GM12873 (cell line): ENCODE data around the gene FHIT.

ENCODE experiments used
- TF ChIP-seq, protein P1 (sequence below): IDR thresholded peaks from 2 replicates; pipeline ENCODE4 v1.5.1; 2012; ENCODE audit warnings: low read depth, mild to moderate bottlenecking, moderate library complexity, low read length, control low read depth; ENCODE audit not compliant: insufficient read depth; ENCODE audit errors: missing control alignments

Gene FHIT

DNA sequence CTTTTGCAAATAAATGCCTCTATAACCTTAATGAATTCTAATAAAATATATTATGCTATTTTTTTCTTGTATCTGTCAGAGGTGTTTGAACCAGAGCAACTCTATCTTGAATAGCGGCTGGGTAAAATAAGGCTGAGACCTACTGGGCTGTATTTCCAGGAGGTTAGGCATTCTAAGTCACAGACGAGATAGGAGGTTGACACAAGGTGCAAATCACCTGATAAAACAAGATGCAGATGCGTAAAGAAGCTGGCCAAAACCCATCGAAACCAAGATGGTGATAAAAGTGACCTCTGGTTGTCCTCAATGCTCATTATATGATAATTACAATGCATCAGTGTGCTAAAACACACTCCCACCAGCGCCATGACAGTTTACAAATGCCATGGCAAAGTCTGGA, 990.7 kb downstream of the FHIT start:
- TF ChIP-seq, protein P1, sequence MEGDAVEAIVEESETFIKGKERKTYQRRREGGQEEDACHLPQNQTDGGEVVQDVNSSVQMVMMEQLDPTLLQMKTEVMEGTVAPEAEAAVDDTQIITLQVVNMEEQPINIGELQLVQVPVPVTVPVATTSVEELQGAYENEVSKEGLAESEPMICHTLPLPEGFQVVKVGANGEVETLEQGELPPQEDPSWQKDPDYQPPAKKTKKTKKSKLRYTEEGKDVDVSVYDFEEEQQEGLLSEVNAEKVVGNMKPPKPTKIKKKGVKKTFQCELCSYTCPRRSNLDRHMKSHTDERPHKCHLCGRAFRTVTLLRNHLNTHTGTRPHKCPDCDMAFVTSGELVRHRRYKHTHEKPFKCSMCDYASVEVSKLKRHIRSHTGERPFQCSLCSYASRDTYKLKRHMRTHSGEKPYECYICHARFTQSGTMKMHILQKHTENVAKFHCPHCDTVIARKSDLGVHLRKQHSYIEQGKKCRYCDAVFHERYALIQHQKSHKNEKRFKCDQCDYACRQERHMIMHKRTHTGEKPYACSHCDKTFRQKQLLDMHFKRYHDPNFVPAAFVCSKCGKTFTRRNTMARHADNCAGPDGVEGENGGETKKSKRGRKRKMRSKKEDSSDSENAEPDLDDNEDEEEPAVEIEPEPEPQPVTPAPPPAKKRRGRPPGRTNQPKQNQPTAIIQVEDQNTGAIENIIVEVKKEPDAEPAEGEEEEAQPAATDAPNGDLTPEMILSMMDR, result no peak

DNA sequence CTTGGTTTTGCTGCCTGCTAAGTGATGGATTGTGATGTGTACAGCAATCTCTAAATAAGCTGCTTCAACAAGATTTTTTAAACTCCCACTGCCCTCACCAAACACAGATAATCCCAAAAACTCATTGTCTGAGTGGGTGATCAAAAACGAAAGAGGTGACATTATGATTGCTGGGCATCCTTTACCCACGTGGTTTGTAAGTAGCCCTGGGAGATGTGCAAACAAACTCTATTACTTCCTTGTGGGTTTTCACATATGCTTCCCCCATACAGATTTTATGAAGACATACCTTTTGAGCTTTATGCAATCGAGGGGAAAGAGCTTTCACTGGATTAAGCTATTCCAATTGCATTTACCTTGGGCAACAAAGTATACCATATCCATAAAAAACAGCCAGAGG, 1000.4 kb downstream of the FHIT start:
- TF ChIP-seq, protein P1, result no peak

DNA sequence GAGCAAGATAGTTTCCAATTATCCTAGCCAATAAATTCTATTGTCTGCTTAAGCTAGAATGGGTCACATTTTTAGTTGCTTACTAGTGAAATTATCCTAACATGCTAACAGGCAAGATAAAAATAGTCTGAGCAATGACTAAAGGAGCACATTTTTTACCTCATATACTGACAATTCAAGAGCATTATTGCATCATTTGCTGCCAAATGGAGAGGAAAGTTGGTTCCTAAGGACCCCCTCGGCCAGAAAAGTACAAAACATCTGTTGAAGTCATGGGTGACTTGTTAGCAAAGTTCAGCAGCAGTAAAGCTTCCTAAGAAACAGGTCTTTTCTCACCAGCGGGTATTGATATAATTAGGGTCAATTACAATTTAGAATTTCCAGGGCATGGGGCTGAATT, 1001.0 kb downstream of the FHIT start:
- TF ChIP-seq, protein P1, result no peak

DNA sequence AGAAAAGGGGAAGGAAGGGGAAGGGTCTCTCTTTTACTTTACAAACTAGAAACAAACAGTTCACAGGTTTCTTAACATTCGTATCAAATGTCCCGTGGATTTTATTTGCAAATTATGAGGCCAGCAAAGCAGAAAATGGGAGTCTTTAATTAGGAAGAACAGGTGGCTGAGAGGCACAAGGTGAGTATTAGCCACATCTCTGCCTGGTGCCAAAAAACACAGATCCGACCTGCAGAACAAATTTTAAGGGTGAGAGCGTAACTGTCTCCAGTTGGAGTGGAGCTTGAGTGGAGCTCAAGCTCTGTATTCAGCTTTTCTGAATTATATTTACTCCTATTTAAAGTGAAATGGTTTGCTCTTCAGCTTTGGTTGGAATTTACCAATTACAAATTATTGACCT, 1004.9 kb downstream of the FHIT start:
- TF ChIP-seq, protein P1, result no peak

DNA sequence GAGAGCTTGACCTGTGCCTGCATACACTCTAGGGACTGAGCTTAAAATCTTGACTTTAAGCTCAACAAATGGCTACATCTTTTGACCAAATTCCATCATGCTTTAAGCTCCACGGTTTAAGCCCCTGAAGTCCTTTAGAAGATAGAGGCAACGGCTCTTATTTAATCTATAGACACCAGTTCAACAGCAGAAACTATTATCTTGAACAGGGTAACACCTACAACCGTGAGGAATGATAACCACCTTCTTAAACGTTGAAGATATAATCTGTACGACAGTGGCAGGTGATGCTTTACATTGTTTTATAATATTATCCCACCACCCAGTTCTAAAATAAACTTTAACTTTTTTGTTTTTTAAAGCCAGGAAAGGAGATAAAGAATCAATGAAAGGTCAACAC, 1007.8 kb downstream of the FHIT start:
- TF ChIP-seq, protein P1, result no peak

DNA sequence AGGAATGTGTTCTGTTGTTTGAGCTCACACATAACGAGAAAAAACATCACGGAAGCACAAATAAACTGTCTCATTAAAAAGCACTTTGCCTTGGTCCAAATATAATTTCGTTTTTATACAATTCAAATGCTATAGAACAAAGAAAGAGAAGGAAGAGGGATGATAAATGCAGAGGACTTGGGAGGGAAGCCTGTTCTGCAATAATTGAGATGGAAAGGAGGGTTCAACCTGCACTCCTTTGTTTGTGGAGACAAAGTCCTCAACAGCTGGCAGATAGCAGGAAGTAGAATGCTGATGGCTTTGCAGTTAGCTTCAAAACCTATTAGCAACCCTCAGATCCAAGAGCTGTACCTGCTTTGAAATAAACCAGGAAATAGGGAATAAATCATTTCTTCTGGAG, 1010.8 kb downstream of the FHIT start:
- TF ChIP-seq, protein P1, result no peak

DNA sequence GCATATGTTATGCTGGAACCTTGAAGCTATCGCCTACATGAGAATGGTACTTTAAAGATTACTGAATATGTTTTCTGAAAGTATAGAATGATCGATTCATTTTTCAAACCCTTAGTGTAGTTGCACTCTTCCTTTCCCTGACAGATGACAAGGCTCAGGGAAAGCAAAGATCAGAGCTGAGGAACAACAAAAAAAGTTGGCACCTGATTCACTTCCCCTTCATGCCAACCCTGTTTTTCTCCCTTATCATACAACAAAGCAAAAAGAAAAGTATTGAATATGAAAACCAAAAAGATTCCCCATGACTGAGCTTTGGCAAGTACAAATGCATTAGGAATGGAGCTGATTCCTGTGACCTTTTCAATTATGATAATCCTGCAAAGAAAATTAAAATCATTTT, 1012.7 kb downstream of the FHIT start:
- TF ChIP-seq, protein P1, result no peak
